HCT116 (cell line): ENCODE data around the gene MAP4K4. TPM values are rescaled to one million over a fixed set of nuclear protein-coding genes. Genes with fewer than 3 reads are reported as not detected.
"Not testable (repeated sequence)": the region's sequence is repeated elsewhere in the genome, so short reads cannot be mapped to it uniquely, and the experiment has no call there.

ENCODE experiments used
- ATAC-seq: fragments of 200-7000 bp; cut with Tn5 transposase; 2 replicates; pipeline ENCODE4 v1.9.1; 2020; ENCODE audit warnings: mild to moderate bottlenecking, moderate library complexity
- BruUV-seq: library from RNA; stranded (reverse); fragments of 400-500 nt; replicated peaks from 2 replicates; lab custom pipeline; 2021; lab: Mats Ljungman, UMichigan
- CTCF ChIA-PET: fragments of 300-600 bp; sonication (Branson Sonifier 250); formaldehyde crosslinking; loops from one replicate; lab custom pipeline; 2021; ENCODE audit warnings: antibody characterized with exemption; lab: Charles Lee
- POLR2A ChIA-PET: fragments of 300-600, 350-600 bp; sonication (Branson Sonifier 250); formaldehyde crosslinking; loops from one replicate; lab custom pipeline; 2021; ENCODE audit warnings: antibody characterized with exemption; lab: Charles Lee
- RAD21 ChIA-PET, 2 experiments: fragments of 300-600 bp; sonication (Branson Sonifier 250); formaldehyde crosslinking; loops; one replicate each; lab custom pipeline; 2023; ENCODE audit warnings: low total read pairs in 2 of 2; ENCODE audit not compliant: uncharacterized antibody in 2 of 2, unreplicated experiment in 2 of 2, low non-redundant PET in 1 of 2; lab: Charles Lee
- DNase-seq: peaks from one replicate; pipeline ENCODE4 v3.0.0-alpha.2; 2010; ENCODE audit warnings: low read depth, low spot score
- H2AFZ ChIP-seq: fragments of 200-600 bp; shearing (Covaris generic), sonication (generic); 2 replicates; pipeline ENCODE4 v1.6.1; 2017; ENCODE audit warnings: low read depth, mixed run types, mixed read lengths, antibody characterized with exemption, low read length; ENCODE audit not compliant: poor library complexity, severe bottlenecking
- H3K27ac ChIP-seq: 2 replicates; pipeline ENCODE4 v1.5.1; 2012; ENCODE audit warnings: low read depth, low read length
- H3K27me3 ChIP-seq: fragments of 200-600 bp; sonication (generic); 2 replicates; pipeline ENCODE4 v1.6.1; 2016; ENCODE audit warnings: mixed run types, low read length, mixed read lengths; ENCODE audit not compliant: insufficient read depth
- H3K36me3 ChIP-seq, 2 experiments: fragments of 200-500 bp in 1 of 2; fragments of 200-600 bp in 1 of 2; sonication (Bioruptor generic) in 1 of 2; sonication (generic) in 1 of 2; 2 replicates each; pipeline versions ENCODE4 v1.5.1 to v1.6.1; 2014 to 2016; ENCODE audit warnings: low read length in 2 of 2, inconsistent platforms in 1 of 2, mixed read lengths in 1 of 2, mixed run types in 1 of 2; ENCODE audit not compliant: insufficient read depth in 2 of 2, control insufficient read depth in 1 of 2
- H3K4me1 ChIP-seq, 2 experiments: fragments of 200-600 bp in 1 of 2; sonication (generic) in 1 of 2; 2 replicates each; pipeline versions ENCODE4 v1.5.1 to v1.6.1; 2012 to 2017; ENCODE audit warnings: low read length in 2 of 2, inconsistent platforms in 1 of 2, mild to moderate bottlenecking in 1 of 2, mixed read lengths in 1 of 2, mixed run types in 1 of 2, moderate library complexity in 1 of 2; ENCODE audit not compliant: insufficient read depth in 2 of 2, control insufficient read depth in 1 of 2
- H3K4me2 ChIP-seq: fragments of 200-600 bp; sonication (generic); 2 replicates; pipeline ENCODE4 v1.6.1; 2017; ENCODE audit warnings: mixed run types, low read length, mixed read lengths
- H3K4me3 ChIP-seq, 2 experiments: fragments of 200-600 bp in 1 of 2; sonication (generic) in 1 of 2; replicated peaks in 1 of 2; 2 replicates each; pipeline ENCODE4 v1.5.1; 2011 to 2016; ENCODE audit warnings: low read length in 2 of 2, control low read depth in 1 of 2, low read depth in 1 of 2, mild to moderate bottlenecking in 1 of 2, mixed read lengths in 1 of 2, mixed run types in 1 of 2
- H3K79me2 ChIP-seq: fragments of 200-600 bp; sonication (generic); 2 replicates; pipeline ENCODE4 v1.6.1; 2017; ENCODE audit warnings: mild to moderate bottlenecking, mixed run types, low read length, moderate library complexity, mixed read lengths; ENCODE audit not compliant: insufficient read depth
- H3K9ac ChIP-seq: fragments of 200-600 bp; sonication (generic); 2 replicates; pipeline ENCODE4 v1.6.1; 2016; ENCODE audit warnings: low read length, mixed read lengths
- H3K9me2 ChIP-seq: fragments of 200-600 bp; sonication (generic), shearing (Covaris generic); 2 replicates; pipeline ENCODE4 v1.6.1; 2017; ENCODE audit warnings: mixed run types, mild to moderate bottlenecking, moderate library complexity; ENCODE audit not compliant: insufficient read depth
- H3K9me3 ChIP-seq, 2 experiments: fragments of 200-500 bp in 1 of 2; fragments of 200-600 bp in 1 of 2; sonication (Bioruptor generic) in 1 of 2; sonication (generic) in 1 of 2; 2 replicates each; pipeline ENCODE4 v1.6.1; 2014 to 2017; ENCODE audit warnings: low read length in 2 of 2, mixed read lengths in 2 of 2, inconsistent platforms in 1 of 2, low read depth in 1 of 2, mild to moderate bottlenecking in 1 of 2, mixed run types in 1 of 2, moderate library complexity in 1 of 2; ENCODE audit not compliant: control insufficient read depth in 1 of 2, insufficient read depth in 1 of 2
- H4K20me1 ChIP-seq: fragments of 200-600 bp; sonication (generic), shearing (Covaris generic); 2 replicates; pipeline ENCODE4 v1.6.1; 2017; ENCODE audit warnings: mixed run types, mild to moderate bottlenecking, moderate library complexity; ENCODE audit not compliant: insufficient read depth
- POLR2A ChIP-seq: IDR thresholded peaks from 2 replicates; pipeline ENCODE4 v1.7.0; 2011; ENCODE audit warnings: borderline replicate concordance; ENCODE audit not compliant: insufficient read depth, insufficient read length; ENCODE audit errors: extremely low read depth
- intact Hi-C: fragments of 100-400 bp; cut with micrococcal nuclease; formaldehyde crosslinking; loops from 2 replicates; pipeline ENCODE4 v1.10.0; 2022
- total RNA-seq: library from RNA; stranded (reverse); gene quantifications from one replicate; pipeline ENCODE4 v1.2.1, GENCODE V29; 2021; ENCODE audit not compliant: unreplicated experiment

Gene MAP4K4
- total RNA-seq, 1 experiment from 2014 or later = 62.3 TPM

- intact Hi-C loops = no loop called here
- Histone ChIP-seq H3K36me3 (no peaks in the 10 kb centered on the region), H3K9me3 (no peaks in the 10 kb centered on the region), H4K20me1 (no peaks in the 10 kb centered on the region; the same call in 1 of the 2 replicates), H3K27me3 (no peaks in the 10 kb centered on the region), H3K4me1 (peaks cover 3 to 26% of the 10 kb centered on the region in 2 experiments; a peak in 3 of 4 replicates), H3K9me2 (no peaks in the 10 kb centered on the region), H3K4me2 (no peak overlapping the region), H3K4me3 (no peak overlapping the region), H3K9ac (no peak overlapping the region), H2AFZ (no peak overlapping the region), H3K79me2 (peaks cover 92% of the 10 kb centered on the region), H3K27ac (no peak overlapping the region)
- ChIA-PET CTCF (interaction anchor here (2.7 kb wide), 1 partner anchor 23 kb away, joined by 10 read pairs; no protein-coding TSS in a partner anchor), RAD21 (no interaction called here), POLR2A (no interaction called here)
- no TSS peak for BruUV-seq
- DNase-seq (no peak), ATAC-seq (no peak)
- no peak for TF ChIP-seq POLR2A
These were observed 71.2 kb downstream of the MAP4K4 start for GRCh38 chr2:101768556-101769220.

GRCh38 chr2:101769726-101770125 is 72.2 kb downstream of the MAP4K4 start:
- POLR2A ChIA-PET, ATAC-seq: not testable (repeated sequence)
- intact Hi-C loops = loop anchor here (5.0 kb wide), 1 partner anchor 63 kb away; no protein-coding TSS in a partner anchor

More at GRCh38 chr2:101769726-101770125, 72.2 kb downstream of the MAP4K4 start:
- not testable (repeated sequence) for H3K4me3 ChIP-seq, H3K27me3 ChIP-seq, H2AFZ ChIP-seq, H3K9me3 ChIP-seq, H3K9ac ChIP-seq, H4K20me1 ChIP-seq, DNase-seq, H3K27ac ChIP-seq, H3K9me2 ChIP-seq, H3K4me2 ChIP-seq, BruUV-seq, H3K36me3 ChIP-seq
- peaks cover 92% of the 10 kb centered on the region for H3K79me2 ChIP-seq
- H3K4me1 ChIP-seq = peaks cover 3 to 26% of the 10 kb centered on the region in 2 experiments; a peak in 3 of 4 replicates
- ChIA-PET CTCF (interaction anchor here (0.6 to 2.7 kb wide), 11 partner anchors 8 to 428 kb away, joined by 3 to 24 read pairs (median 6); no protein-coding TSS in a partner anchor), RAD21 (interaction anchor here (0.6 to 1.3 kb wide), 2 partner anchors 62 kb away, joined by 3 read pairs; no protein-coding TSS in a partner anchor)
